ENCODE results near the gene GPR107.

Gene GPR107

GRCh38 chr9:130112538-130113151 is 58.9 kb downstream of the GPR107 start:
- peak; percentile 32 for DNase-seq

DNA sequence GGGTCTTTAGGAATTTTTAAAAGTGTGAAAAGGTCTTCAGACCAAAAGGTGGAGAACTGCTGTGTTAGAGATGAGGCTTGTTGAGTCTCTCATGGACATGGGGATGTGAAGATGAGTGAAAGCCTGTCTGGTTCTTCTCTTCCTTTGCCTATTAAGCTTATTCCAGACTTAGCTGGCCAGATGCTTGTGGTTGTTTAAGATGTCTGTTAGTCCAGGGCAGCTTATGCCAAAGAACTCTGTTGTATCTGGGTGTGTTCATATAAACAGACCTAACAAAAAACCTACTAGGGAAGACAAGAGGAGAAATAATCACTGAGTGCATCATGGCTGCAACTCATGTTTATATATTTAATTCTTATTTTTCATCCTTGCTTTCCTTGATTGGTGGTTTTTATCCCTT is 61.0 kb downstream of the GPR107 start:
- no peak for DNase-seq

DNA sequence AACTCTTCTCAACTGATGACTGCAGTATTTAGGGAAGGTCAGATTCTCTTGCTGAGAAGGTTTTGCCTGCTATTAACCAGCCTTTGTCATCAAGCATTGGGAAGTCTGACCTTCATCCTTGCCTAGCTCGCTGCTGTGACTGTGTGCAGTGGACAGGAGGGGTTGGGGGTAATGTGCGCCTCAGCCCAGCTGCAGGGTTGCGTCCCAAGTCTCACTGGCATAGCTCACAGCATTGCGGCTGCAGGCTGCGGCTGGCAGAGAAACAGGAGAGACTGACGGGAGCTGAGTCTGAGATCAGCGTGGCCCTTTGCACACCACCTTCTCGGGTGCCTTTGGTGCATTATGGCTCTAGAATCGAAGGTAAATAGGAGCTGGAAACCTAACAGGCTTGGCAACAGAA is 62.6 kb downstream of the GPR107 start:
- no peak for DNase-seq

DNA sequence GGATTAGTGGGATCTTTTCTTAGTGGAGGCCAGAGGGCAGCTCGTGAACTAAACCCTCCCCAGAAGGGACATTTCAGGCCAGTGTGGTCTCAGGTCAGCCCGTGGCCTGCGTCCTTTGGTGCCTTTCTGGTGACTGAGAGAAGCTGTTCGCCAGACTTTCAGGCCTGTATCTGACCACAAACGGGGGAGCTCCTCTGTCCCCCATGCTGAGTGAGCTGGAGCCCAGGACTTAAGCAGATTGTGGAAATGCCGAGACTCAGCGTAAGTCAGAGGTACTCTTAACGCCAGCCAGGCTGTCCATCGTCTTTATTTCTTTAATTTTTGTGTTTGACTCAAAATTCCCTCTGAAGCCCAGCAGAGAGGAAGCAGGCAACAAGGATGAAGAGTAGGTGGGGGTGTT is 63.7 kb downstream of the GPR107 start:
- DNase-seq: no peak

DNA sequence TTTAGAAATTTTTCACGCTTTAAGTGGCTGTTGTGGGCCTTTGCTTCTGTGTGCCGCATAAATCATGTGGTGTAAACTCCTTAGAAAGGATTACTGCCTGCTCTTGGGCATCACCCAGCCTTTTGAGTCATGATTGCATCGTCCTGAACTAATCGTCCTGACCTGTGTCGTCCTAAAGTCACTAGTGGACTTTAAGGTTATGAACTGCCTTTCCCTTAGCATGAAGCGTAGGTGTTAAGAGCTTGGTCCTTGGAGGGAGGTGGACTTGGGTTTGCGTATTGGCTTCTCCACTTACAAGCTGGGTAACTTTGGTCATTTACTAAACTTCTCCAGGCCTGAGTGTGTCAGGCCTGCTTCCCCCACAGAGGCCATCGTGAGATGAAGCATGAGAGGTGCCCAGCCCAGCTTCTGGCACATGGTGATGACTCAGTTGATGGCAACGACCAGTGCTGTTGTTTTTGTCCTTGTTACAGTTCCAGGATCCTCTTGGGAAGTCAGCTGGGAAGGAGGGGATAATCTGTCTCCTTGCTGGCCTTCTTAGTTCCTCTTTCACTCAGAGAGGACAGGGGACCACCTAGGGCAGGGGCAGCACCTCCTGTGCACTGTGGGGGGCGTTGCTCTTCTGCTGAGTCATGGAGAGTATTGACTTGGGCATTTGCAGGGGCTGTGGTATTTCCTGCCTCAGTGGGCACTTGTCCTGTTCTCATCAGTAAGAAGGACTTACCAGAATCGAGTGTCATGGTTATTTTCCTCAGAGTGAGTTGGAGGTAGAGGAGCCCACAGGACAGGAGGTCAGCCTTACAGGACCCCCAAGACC is 64.3 kb downstream of the GPR107 start:
- no peak for DNase-seq

GRCh38 chr9:130118841-130119518 is 65.3 kb downstream of the GPR107 start:
- DNase-seq: no peak

- DNase-seq: no peak
Measured at GRCh38 chr9:130119519-130120298, 66.0 kb downstream of the GPR107 start.

DNA sequence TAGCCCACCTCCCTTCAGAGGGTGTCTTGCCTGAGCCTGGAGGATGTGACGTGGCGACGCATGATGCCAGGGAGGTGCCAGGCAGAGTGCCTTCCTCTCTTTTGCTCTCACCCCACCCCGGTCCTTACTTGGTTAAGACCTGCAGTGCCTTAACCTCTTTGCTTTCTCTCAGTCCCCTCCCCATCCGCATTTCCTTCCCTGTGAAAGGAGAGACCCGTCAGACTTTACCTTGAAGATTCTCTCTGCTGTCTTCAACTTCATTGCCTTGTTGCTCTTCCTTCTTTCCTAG is 66.5 kb downstream of the GPR107 start:
- no peak for DNase-seq

- DNase-seq: no peak
Measured at GRCh38 chr9:130120832-130121231, 67.1 kb downstream of the GPR107 start.

GRCh38 chr9:130122456-130122855 is 68.8 kb downstream of the GPR107 start:
- DNase-seq: no peak

- DNase-seq: no peak
Measured at GRCh38 chr9:130124085-130124860, 70.6 kb downstream of the GPR107 start.

GRCh38 chr9:130126721-130127433 is 73.2 kb downstream of the GPR107 start:
- no peak for DNase-seq

GRCh38 chr9:130128251-130128650 is 74.5 kb downstream of the GPR107 start:
- peak; percentile 73 for DNase-seq

DNA sequence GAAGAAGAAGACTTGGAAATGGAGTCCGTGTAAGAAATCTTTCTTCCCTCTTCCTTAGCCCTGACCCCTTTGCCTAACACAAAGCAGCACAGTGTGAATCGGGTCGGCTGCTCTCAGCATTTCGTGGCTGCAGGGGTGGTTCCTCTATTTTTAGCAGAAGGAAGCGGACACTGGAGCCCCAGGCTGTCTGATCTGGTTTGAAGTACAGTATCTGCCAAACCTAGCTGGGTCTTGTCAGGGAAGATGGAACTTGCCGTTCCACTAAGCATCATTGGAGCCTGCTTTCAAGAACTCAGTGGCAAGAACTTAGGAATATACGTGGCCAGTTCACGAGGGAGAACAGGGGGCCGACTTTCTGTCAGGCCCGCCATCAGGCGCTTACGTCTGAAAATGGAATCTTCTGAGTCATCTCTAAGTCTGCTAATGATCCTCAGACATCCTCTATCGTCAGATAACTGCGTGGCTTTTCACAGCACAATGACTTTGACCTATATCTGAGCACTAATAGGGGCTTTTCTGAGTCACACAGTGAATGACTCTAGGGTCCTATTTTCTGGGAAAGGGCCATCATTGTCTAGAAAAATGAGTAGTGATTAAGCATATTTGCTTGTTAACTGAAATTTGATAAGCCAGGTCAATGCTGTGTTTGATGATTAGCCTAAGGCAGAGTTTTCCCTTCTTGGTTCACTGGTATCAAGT is 75.2 kb downstream of the GPR107 start:
- DNase-seq: peak; percentile 63

DNA sequence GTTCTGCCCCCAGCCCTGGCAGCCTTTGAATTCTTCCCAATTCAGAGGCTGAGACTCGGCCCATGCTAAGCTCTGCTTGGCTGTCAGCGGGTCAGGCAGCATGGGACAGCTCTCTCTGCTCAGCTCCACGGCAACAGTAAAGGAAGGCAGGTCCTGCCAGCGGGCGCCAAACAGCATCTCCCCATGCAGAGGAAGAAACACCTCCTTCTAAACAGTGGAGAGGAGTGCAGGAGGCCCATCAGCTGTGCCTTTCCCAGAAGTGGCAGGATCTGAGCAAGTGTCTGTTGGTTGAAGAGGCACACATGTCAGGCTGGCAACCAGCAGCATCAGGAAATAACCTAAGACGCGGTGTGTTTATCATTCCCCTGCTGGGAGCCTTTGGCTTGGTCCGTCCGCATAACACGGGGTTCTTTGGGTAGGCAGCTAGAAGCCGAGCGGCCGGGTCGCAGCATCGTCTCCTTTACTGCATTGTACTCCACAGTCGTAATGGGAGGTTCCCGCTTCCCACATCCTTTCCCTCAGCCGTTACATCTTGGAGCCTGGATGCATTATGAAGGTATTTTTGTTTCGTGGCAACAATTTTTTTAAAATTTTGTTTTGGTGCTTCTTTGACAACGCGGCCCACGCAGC is 75.8 kb downstream of the GPR107 start:
- DNase-seq: peak; percentile 49

- DNase-seq: no peak
Measured at GRCh38 chr9:130132746-130133145, 79.0 kb downstream of the GPR107 start.

- no peak for DNase-seq
Measured at GRCh38 chr9:130137081-130137640, 83.5 kb downstream of the GPR107 start.

GRCh38 chr9:130137641-130138081 is 84.0 kb downstream of the GPR107 start:
- no peak for DNase-seq

- DNase-seq: peak; percentile 13
Measured at GRCh38 chr9:130138171-130138653, 84.5 kb downstream of the GPR107 start.

DNA sequence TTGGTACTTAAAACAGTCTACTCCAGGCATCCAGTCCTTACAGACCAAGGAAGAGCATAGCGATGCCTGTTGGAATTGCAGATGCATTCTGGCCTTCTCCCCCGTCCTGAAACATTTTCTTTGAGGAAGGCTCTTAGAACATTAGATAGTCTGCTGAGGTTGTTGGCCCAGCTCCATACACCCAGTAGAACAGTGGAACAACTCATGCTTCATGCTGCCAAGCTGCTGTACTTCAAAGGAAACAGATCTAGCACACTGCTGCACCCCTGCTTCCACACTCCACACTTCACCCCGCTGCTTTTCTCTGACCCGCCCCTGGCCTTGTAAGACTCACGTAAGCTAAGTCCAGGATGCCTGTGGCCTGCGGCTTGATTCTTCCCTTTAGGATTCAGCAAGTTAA is 85.1 kb downstream of the GPR107 start:
- peak; percentile 25 for DNase-seq
